H9 (cell line): ENCODE measurements around the gene GALNT13. TPM values are rescaled to one million over a fixed set of nuclear protein-coding genes. Genes with fewer than 3 reads are reported as not detected.

Source experiments
- DNase-seq: peaks from one replicate; pipeline ENCODE4 v3.0.0-alpha.2; 2017
- H2AFZ ChIP-seq: one replicate; pipeline ENCODE4 v1.6.1; 2013; ENCODE audit warnings: mild to moderate bottlenecking, low read length, control low read depth, moderate library complexity
- H2AK5ac ChIP-seq: 2 replicates; pipeline ENCODE4 v1.6.1; 2013; ENCODE audit warnings: low read length, control low read depth, mixed read lengths; ENCODE audit not compliant: insufficient read length
- H2BK120ac ChIP-seq: one replicate; pipeline ENCODE4 v1.6.1; 2013; ENCODE audit warnings: low read depth, mild to moderate bottlenecking, low read length, control low read depth, inconsistent platforms; ENCODE audit not compliant: poor library complexity, severe bottlenecking
- H2BK12ac ChIP-seq: 2 replicates; pipeline ENCODE4 v1.6.1; 2013; ENCODE audit warnings: low read length, control low read depth, mixed read lengths, low read depth; ENCODE audit not compliant: insufficient read length
- H2BK15ac ChIP-seq: 2 replicates; pipeline ENCODE4 v1.6.1; 2013; ENCODE audit warnings: low read depth, low read length, control low read depth
- H2BK20ac ChIP-seq: one replicate; pipeline ENCODE4 v1.6.1; 2013; ENCODE audit warnings: low read depth, mild to moderate bottlenecking, low read length, control low read depth, inconsistent platforms; ENCODE audit not compliant: poor library complexity, severe bottlenecking
- H2BK5ac ChIP-seq: 2 replicates; pipeline ENCODE4 v1.6.1; 2013; ENCODE audit warnings: low read length, control low read depth, mixed read lengths; ENCODE audit not compliant: insufficient read length
- H3K14ac ChIP-seq: 2 replicates; pipeline ENCODE4 v1.6.1; 2013; ENCODE audit warnings: low read length, control low read depth; ENCODE audit not compliant: insufficient read depth
- H3K18ac ChIP-seq: 2 replicates; pipeline ENCODE4 v1.6.1; 2013; ENCODE audit warnings: low read depth, mild to moderate bottlenecking, mixed read lengths, low read length, control low read depth; ENCODE audit not compliant: insufficient read length
- H3K23ac ChIP-seq: 2 replicates; pipeline ENCODE4 v1.6.1; 2013; ENCODE audit warnings: low read length, control low read depth, mixed read lengths, low read depth; ENCODE audit not compliant: insufficient read length
- H3K23me2 ChIP-seq: 2 replicates; pipeline ENCODE4 v1.6.1; 2013; ENCODE audit warnings: low read depth, mild to moderate bottlenecking, mixed read lengths, low read length, control low read depth; ENCODE audit not compliant: insufficient read length, poor library complexity, severe bottlenecking
- H3K27ac ChIP-seq: 2 replicates; pipeline ENCODE4 v1.5.1; 2013; ENCODE audit warnings: low read length, control low read depth, mixed read lengths, low read depth; ENCODE audit not compliant: insufficient read length
- H3K27me3 ChIP-seq: 2 replicates; pipeline ENCODE4 v1.6.1; 2013; ENCODE audit warnings: low read length, control low read depth, inconsistent platforms; ENCODE audit not compliant: insufficient read depth
- H3K4ac ChIP-seq: 2 replicates; pipeline ENCODE4 v1.6.1; 2013; ENCODE audit warnings: low read depth, mild to moderate bottlenecking, control low read depth, inconsistent platforms, low read length, moderate library complexity
- H3K4me1 ChIP-seq: 2 replicates; pipeline ENCODE4 v1.6.1; 2013; ENCODE audit warnings: low read length, control low read depth, inconsistent platforms; ENCODE audit not compliant: insufficient read depth
- H3K4me2 ChIP-seq: 2 replicates; pipeline ENCODE4 v1.6.1; 2013; ENCODE audit warnings: low read length, control low read depth, mixed read lengths; ENCODE audit not compliant: insufficient read length, insufficient read depth
- H3K56ac ChIP-seq: 2 replicates; pipeline ENCODE4 v1.6.1; 2013; ENCODE audit warnings: low read depth, mild to moderate bottlenecking, mixed read lengths, low read length, control low read depth; ENCODE audit not compliant: insufficient read length
- H3K79me1 ChIP-seq: 2 replicates; pipeline ENCODE4 v1.6.1; 2013; ENCODE audit warnings: low read depth, mild to moderate bottlenecking, moderate library complexity, low read length, control low read depth, inconsistent platforms; ENCODE audit not compliant: insufficient read depth, poor library complexity, severe bottlenecking
- H3K79me2 ChIP-seq: 2 replicates; pipeline ENCODE4 v1.6.1; 2013; ENCODE audit warnings: low read length, control low read depth, inconsistent platforms; ENCODE audit not compliant: insufficient read depth
- H3K9ac ChIP-seq: 2 replicates; pipeline ENCODE4 v1.6.1; 2013; ENCODE audit warnings: low read length, control low read depth, mixed read lengths; ENCODE audit not compliant: insufficient read length; ENCODE audit errors: extremely low read depth
- H3K9me3 ChIP-seq: one replicate; pipeline ENCODE4 v1.6.1; 2013; ENCODE audit warnings: low read depth, low read length, inconsistent platforms; ENCODE audit not compliant: control insufficient read depth
- H3T11ph ChIP-seq: one replicate; pipeline ENCODE4 v1.6.1; 2013; ENCODE audit warnings: mild to moderate bottlenecking, low read length, control low read depth, inconsistent platforms
- H4K20me1 ChIP-seq: one replicate; pipeline ENCODE4 v1.6.1; 2013; ENCODE audit not compliant: control insufficient read depth, insufficient read length, insufficient read depth
- H4K5ac ChIP-seq: 2 replicates; pipeline ENCODE4 v1.6.1; 2013; ENCODE audit warnings: low read depth, mild to moderate bottlenecking, mixed read lengths, low read length, control low read depth; ENCODE audit not compliant: insufficient read length
- H4K8ac ChIP-seq: replicated peaks from 2 replicates; pipeline ENCODE4 v1.6.1; 2013; ENCODE audit warnings: low read length, control low read depth, mixed read lengths, low read depth; ENCODE audit not compliant: insufficient read length
- H4K91ac ChIP-seq: 2 replicates; pipeline ENCODE4 v1.6.1; 2013; ENCODE audit warnings: low read depth, mild to moderate bottlenecking, moderate library complexity, mixed read lengths, low read length, control low read depth; ENCODE audit not compliant: insufficient read length
- H3K27ac Mint-ChIP-seq, 3 experiments: 2 replicates in 2 of 3; 3 replicates in 1 of 3; pipeline ENCODE4 v1.8.0; 2020 to 2021; ENCODE audit warnings: mixed read lengths in 3 of 3, mild to moderate bottlenecking in 1 of 3, moderate library complexity in 1 of 3
- H3K27me3 Mint-ChIP-seq: 2 replicates; pipeline ENCODE4 v1.8.0; 2021; ENCODE audit warnings: low read depth, mild to moderate bottlenecking, moderate library complexity, mixed read lengths
- H3K36me3 Mint-ChIP-seq, 3 experiments: 2 replicates in 2 of 3; 3 replicates in 1 of 3; pipeline ENCODE4 v1.8.0; 2020 to 2021; ENCODE audit warnings: low read depth in 3 of 3, mixed read lengths in 3 of 3; ENCODE audit not compliant: insufficient read depth in 1 of 3
- H3K4me1 Mint-ChIP-seq, 2 experiments: 2 replicates each; pipeline ENCODE4 v1.8.0; 2020; ENCODE audit warnings: mixed read lengths in 2 of 2
- H3K4me3 Mint-ChIP-seq, 2 experiments: 2 replicates in 1 of 2; 3 replicates in 1 of 2; pipeline ENCODE4 v1.8.0; 2020 to 2021; ENCODE audit warnings: mild to moderate bottlenecking in 2 of 2, mixed read lengths in 2 of 2, moderate library complexity in 1 of 2
- H3K9me3 Mint-ChIP-seq, 2 experiments: 2 replicates in 1 of 2; 3 replicates in 1 of 2; pipeline ENCODE4 v1.8.0; 2020; ENCODE audit warnings: mild to moderate bottlenecking in 2 of 2, mixed read lengths in 2 of 2, moderate library complexity in 1 of 2
- CTCF ChIP-seq: fragments of 200-600 bp; sonication (generic); conservative IDR thresholded peaks from 3 replicates; pipeline ENCODE4 v1.8.0; 2021; ENCODE audit warnings: antibody characterized with exemption, mild to moderate bottlenecking
- WGBS: extraction: QIAGEN DNeasy Blood & Tissue Kit; methylation state at CpG from one replicate; pipeline ENCODE4 v1.1.7; 2013; ENCODE audit warnings: missing lambda C conversion rate, low lambda C conversion rate, mixed read lengths; ENCODE audit not compliant: insufficient read length; ENCODE audit errors: extremely low coverage; 5-methylcytosine and 5-hydroxymethylcytosine counted together
- total RNA-seq: library from RNA; stranded (reverse); gene quantifications from 2 replicates; pipeline ENCODE4 v1.2.1, GENCODE V29; 2021

Gene GALNT13
- total RNA-seq, 1 experiment from 2014 or later: 6.6 TPM

- Histone ChIP-seq H4K8ac (no peak overlapping the region), H2BK120ac (no peak overlapping the region), H2BK5ac (no peak overlapping the region), H3K4ac (no peak overlapping the region), H4K91ac (no peak overlapping the region), H4K5ac (no peak overlapping the region), H3K79me1 (no peaks in the 10 kb centered on the region), H4K20me1 (no peaks in the 10 kb centered on the region), H3K27me3 (no peaks in the 10 kb centered on the region), H3T11ph (no peak overlapping the region), H2AK5ac (no peak overlapping the region), H3K4me2 (no peak overlapping the region), H2BK15ac (no peak overlapping the region), H3K79me2 (no peaks in the 10 kb centered on the region), H3K23me2 (no peaks in the 10 kb centered on the region), H3K14ac (no peak overlapping the region), H3K18ac (no peak overlapping the region), H3K23ac (no peak overlapping the region), H2AFZ (no peak overlapping the region), H2BK12ac (no peak overlapping the region), H3K9me3 (no peaks in the 10 kb centered on the region), H3K27ac (no peak overlapping the region), H3K9ac (no peak overlapping the region), H3K56ac (no peak overlapping the region), H2BK20ac (no peak overlapping the region), H3K4me1 (no peaks in the 10 kb centered on the region)
- Mint-ChIP-seq H3K4me3 (no peak overlapping the region), H3K36me3 (no peaks in the 10 kb centered on the region), H3K27me3 (no peaks in the 10 kb centered on the region), H3K27ac (no peak overlapping the region), H3K4me1 (no peaks in the 10 kb centered on the region), H3K9me3 (no peaks in the 10 kb centered on the region)
- no peak for DNase-seq
- no CpG with 5 or more reads among the region's 1 CpG for WGBS
- no peak for TF ChIP-seq CTCF
Measured at GRCh38 chr2:154408786-154409185, 537.1 kb downstream of the GALNT13 start.
